NCI-H2196 treated with DMSO at 0.1 percent for 48 hours (cell line): Measurements from ENCODE around the gene NCAPG.

Experiments
- DNase-seq: peaks from one replicate; lab custom pipeline; 2025; ENCODE audit not compliant: unreplicated experiment; lab: John Stamatoyannopoulos, UW

Gene NCAPG

GRCh38 chr4:17867276-17867675, 56.5 kb downstream of the NCAPG start:
- no peak for DNase-seq

DNA sequence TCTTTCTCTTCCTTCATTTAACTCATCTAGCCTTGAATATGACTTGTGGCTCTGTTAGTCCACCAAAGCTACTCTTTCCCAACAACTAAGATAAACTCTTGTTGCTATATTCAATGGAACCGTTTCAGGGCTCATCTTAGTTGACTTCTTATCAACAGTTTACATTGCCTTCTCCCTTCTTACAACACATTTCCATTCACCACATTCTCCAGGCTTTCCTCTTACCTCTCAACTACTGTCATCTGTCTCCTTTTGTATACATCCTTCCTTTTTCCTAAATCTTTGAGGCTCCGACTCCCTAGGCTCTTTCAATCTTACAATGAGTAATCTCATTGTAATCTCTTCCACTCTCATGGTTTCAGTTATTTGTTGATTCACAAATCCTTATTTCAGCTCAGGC, 58.5 kb downstream of the NCAPG start:
- no peak for DNase-seq

DNA sequence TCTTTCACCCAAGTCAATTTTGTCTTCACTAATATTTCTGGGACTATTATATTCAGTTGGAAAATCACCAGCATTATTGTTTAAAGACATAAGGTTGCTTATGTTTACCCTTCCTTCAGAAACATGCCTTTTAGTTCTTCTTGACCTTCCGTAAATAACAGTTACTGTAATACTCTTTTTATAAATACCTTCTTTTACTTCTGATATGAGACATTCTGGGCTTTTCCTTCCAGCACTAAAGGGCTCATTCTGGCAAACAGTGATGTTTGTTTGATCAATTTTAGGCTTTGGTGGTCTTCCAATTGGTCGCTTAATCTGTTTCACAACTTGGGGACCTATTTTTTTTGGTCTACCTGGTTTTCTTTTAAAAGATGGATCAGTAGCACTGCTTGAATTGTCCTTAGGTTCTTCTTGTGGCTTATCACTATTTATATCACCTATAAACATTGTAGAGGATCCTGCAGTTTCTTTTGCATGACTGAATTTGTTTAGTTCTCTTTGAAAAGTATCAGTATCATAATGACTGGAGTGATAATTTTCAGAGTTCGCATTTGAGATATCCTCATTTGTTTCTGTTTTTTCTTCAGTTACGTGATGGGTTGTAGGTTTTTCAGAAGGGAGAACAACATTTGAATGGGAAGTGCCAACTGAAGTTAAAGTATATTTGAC, 64.8 kb downstream of the NCAPG start:
- no peak for DNase-seq

DNA sequence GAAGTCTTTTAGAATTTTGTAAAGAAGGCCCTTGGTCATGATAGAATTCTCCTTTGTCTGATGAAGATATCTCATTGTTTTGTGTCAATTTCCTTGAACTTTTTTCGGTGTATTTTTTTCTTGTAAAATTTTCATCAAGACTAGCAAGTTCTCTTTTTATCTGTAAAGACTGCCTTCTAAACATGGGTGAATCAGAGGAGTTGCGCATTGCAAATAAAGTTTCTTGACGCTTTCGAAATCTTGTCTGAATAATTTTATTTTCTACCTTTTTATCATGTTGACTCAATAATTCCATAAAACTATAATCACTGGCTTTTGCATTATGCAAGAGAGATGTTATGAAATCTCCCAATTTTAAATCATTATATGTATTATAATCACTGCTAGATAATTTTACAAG, 66.2 kb downstream of the NCAPG start:
- DNase-seq = no peak

DNA sequence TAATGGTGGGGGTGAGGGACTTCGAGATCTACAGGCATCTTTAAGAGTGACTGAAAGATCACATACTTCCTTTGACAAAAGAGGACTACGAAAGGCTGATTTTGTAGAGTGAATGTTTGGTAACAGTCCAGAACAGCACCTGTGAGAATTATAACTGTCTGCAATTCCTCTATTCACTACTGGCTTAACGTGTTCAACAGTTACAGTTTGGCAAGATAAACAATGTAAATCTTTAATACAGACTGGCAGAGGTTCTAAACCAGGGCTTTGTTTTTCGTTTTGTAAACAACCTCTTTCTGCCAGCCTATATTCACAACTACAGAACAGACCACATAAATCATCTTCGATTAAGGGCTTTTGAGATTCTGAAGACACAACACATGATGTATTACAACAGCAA, 66.9 kb downstream of the NCAPG start:
- no peak for DNase-seq

DNA sequence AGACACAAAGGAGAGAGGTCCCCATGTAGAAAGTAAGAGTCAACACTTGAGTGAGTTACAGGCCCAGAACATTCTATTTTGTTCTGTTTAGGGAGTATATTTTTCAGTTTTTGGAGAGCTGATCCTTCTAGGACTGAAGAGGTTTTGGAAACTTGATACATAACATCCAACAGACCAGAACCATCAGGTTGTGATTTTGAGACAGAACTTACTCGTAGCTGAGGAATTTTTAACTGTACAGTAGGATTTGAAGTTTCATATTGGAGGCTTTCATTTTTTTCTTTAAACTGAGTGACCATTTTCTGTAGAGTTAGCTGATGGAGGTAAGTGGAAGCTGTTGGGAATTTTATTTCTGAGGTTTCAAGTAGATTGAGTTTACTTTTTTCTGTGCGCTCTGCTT, 73.3 kb downstream of the NCAPG start:
- DNase-seq = no peak

GRCh38 chr4:17884511-17884910, 73.7 kb downstream of the NCAPG start:
- no peak for DNase-seq

- DNase-seq = no peak
Measured at GRCh38 chr4:17889692-17890091, 78.9 kb downstream of the NCAPG start.

- DNase-seq = no peak
Measured at GRCh38 chr4:17894421-17894820, 83.6 kb downstream of the NCAPG start.
